Left renal cortex interstitium (tissue), 4 donors: ENCODE data around the gene MYCBP2. TPM values are rescaled to one million over a fixed set of nuclear protein-coding genes. Genes with fewer than 3 reads are reported as not detected.
A peak's percentile ranks its signal among the peaks of the same experiment; 100 is the strongest.
"Not testable (repeated sequence)": the region's sequence is repeated elsewhere in the genome, so short reads cannot be mapped to it uniquely, and the experiment has no call there.

ENCODE experiments used
- DNase-seq, 4 donors: peaks; one replicate each; pipeline ENCODE4 v3.0.0-alpha.2; 2013; ENCODE audit warnings: low read depth in 4 of 4, low spot score in 2 of 4, missing footprints in 1 of 4
- polyA plus RNA-seq, 4 donors: library from polyadenylated mRNA; unstranded; fragments of 120-200 nt; gene quantifications; one replicate each; pipeline ENCODE4 v1.2.1, GENCODE V29; 2013; ENCODE audit not compliant: insufficient read length in 4 of 4

The MYCBP2 gene
- polyA plus RNA-seq, 4 donors: 51.8 to 69.2 (median 66.6) TPM

DNA sequence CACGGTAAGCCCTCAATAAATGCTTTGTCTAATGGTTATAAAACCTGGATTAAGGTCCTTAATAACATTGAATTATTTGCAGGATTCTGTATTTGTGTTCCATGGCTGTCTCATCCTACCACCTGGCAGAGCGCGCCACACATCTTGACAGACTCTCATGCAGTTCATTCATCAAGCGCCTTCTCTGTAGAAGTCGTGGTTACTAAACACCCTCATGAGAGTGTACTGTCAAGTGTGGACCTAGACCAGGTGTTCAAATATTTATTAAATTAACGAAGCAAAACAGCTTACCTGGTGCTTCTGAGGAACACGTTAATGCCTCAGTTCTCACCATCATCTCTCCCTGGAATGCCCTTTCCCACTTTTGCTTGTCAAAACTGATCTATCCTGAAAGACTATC is 286.8 kb downstream of the MYCBP2 start:
- DNase-seq: no peak

DNA sequence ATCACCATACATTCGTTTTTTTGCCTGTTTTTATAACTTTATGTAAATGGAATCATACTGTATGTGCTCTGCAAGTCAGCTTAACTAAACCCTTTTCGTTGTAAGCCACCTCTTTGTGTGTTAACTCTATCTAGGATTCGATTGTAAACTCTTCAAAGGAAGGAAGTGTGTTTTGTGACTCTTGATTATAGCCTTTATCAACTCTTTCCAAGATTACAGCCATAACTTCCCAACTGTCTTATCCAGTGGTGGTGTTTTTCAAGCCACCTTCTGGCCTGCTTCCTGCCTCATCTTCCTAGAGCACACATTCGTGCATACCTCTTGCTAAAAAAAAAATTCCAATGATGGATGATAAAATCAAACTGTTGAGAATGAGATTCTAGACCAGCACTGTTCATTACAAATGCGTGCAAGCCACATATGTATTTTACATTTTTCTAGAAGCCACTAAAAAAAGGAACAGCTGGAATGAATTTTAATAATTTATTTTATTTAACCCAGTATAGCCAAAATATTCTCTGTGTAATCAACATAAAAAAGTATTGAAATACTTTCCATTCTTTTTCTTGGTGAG is 287.9 kb downstream of the MYCBP2 start:
- DNase-seq: no peak

DNA sequence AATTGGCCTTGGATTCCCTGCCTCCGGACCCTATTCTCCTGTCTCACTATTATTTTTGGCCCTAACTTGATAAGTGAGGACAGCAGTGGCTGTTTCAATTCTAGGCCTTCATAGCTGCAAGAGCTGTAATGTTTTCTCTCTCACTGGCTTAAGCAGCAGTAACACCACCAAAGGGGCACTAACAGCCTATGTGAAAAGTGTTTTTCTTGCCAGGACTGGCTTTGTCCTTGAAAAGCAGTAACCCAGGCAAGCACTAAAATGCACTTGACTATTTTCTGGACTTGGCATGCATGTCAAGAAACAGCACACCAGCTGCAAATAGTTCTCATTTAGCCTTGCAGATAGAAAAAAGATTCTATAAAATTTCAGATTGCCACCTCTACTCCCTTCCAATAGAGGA is 290.6 kb downstream of the MYCBP2 start:
- DNase-seq: no peak

DNA sequence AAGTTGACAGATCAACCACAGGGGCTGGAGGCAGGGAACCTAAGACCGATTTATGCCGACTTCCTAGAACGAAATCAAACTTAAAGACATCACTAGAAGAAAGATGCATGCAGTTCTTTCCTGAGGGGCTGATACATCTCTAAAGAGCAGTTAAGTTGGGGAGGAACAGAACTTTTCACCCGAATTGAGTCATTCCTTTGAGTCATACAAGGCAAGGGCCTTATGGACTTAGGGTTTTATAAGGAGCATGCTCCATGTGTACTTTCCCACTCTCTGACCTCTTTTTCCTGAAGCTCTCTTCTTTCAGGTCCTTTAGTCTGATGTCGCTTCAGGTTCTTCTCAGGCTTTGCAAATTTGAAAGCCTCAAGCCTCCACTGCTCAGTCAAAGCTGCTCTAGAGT is 292.0 kb downstream of the MYCBP2 start:
- no peak for DNase-seq

DNA sequence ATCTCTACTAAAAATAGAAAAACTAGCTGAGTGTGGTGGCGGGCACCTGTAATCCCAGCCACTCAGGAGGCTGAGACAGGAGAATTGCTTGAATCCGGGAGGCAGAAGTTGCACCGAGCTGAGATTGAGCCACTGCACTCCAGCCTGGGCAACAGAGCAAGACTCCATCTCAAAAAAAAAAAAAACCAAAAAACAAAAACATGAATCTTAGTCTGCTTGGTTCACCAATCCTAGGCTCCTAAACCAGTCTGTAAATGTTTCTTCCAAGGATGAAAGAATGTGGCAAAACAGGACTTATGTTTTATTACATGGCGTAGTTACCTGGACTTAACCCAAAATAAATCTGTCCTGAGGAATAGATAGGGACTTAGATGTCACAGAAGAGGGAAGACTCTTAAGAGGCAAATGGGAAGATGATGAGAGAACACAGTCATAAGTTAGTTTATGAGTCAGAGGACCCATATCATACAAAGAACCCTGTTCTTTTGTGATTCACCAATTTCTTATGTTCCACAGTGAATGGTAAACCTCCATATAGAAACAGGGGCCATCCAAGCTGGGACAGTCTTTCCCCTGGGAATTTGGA is 293.1 kb downstream of the MYCBP2 start:
- no peak for DNase-seq

DNA sequence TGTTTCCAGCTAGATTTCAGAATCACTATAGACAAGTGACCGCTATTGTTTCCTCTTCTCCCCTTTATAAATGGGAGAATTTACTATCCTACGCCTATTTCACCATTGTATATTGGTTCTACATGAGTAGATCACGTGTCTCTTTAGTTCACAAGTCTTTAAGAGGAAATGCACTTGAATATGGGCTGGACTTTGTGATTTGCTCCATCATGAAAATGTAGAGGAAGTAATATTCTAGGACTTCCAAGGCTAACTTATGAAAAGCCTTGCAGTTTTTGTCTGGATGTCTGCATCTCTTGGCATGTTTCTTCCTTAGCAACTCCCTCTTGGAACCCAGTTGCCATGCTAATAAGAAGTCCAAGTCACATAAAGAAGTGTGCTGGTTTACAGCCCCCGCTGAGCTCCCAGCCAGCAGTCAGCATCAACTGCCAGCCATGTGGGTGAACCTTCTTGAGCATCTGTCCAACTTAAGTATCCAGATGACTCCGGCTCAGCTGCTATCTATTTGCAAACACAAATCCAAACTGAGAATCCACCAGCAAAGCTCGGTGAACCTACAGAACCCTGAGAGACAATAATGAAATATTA is 295.1 kb downstream of the MYCBP2 start:
- no peak for DNase-seq

DNA sequence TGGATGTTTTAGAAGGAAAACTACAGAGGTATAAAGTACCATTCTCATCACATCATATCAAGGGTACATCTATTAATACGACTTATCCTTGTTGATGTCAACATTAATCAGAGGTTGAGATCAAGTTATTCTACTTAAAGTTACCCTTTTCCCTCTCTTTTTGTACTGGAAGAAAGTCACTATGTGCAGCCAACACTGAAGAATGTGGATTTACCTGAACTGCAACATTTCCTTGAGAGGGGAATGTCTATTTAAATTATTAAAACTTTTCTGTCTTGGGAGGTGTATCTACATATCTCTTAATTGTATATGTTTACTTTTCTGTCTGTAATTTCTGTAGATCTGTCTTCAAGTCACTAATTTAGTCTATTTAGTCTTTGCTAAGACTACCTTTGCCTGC is 297.5 kb downstream of the MYCBP2 start:
- no peak for DNase-seq

DNA sequence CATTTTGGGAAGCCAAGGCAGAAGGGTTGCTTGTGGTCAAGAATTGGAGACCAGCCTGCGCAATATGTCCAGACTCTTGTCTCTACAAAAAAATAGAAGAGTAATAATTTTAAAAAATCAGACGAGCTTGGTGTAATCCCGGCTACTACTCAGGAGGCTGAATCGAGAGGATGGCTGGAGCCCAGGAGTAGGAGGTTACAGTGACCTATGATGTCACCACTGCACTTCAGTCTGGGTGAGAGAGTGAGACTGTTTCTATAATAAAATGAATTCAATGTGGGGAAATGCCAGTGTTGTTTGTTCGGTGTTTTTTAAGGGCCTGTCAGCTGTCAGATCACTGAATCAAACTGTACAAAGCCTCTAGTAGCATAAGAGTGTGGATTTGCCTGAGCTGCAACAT is 298.7 kb downstream of the MYCBP2 start:
- DNase-seq: no peak

DNA sequence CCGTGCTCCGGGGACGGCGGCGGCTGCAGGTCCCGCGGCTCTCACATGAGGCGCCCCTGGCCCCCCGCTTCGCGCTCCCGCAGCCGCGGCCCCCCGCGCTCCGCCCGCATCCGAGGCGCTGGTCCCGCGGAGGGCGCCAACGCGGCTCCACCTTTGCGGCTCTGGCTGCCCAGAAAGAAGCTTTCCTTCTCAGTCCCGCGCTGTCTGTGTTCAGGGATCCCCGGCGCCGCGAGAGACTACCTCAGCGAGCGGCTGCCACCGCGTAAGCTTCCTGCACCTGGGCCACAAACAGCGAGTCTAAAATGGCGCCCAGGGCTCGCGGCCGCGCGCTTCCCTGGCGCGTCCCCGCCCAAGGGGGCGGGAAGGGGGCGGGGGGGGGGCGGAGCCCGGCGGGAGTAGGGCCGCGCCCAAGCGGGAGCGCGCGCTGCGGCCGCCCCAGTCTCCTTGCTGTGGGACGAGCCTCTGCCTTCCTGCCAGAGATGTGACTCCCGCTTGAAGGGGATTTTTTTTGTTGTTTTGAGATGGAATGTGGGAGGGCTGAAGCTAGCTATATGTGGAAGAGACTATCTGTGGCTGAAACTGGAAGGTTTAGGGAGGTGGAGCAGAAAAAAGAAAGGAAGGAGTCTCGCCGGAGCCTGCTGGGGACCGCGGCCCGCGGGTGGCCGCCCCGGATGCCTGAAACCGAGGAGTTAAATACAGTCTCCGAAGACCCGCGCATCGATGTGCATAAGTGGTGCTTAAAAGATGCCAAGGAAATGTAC is 299.9 kb downstream of the MYCBP2 start, which contains the start of gene FBXL3:
Gene FBXL3 (minus strand): TSS at position 299 of the 761 bp plus-strand sequence. CDS start 5,299 bp downstream, outside the sequence.
- DNase-seq: peak; percentile 73 to 82 (median 76)

DNA sequence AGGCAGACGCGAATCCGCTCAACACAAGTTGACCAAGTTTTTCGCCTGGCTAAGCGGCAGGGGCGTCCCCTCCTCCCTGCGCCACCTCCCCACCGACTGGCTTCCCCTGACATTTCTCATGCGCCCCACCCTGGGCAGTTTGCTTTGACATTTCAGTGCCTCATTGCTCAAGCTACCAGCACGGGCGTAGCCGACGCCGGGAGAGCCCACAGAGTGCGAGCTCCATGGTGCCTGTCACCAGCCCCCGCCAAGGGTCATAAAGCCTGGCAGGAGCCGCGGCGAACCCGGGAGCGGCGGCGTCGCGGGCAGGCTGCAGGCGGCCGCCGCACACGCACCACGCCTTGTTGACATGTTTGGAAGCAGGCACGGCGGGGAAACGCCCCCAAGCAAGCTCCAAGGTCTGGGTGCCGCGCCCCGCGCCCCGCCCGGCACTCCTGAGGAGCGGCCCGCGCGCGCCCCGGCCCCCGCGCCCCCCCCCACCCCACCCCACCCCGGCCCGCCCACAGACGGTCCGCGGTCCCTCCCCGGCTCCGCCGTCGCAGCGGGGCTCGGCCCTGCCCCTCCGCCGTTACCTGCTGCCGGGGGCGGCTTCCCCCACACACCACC is 300.5 kb downstream of the MYCBP2 start:
- peak in 3 of 4 donors; percentile 55 to 63 (median 62) for DNase-seq

DNA sequence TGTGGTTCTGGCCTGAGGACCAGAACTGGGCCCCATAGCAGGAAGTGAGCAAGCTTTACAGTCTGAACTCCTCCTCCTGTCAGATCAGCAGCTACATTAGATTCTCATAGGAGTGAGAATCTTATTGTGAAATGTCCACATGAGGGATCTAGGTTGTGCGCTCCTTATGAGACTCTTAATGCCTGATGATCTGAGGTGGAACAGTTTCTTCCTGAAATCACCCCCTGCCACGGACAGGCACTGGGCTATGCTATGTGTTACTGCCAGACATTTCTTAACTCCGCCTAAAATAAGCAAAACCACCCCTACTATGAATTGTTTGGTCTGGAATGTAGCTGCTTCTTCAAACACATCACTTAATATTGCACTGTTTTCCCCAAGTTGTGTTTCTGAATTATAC is 304.6 kb downstream of the MYCBP2 start:
- DNase-seq: no peak

DNA sequence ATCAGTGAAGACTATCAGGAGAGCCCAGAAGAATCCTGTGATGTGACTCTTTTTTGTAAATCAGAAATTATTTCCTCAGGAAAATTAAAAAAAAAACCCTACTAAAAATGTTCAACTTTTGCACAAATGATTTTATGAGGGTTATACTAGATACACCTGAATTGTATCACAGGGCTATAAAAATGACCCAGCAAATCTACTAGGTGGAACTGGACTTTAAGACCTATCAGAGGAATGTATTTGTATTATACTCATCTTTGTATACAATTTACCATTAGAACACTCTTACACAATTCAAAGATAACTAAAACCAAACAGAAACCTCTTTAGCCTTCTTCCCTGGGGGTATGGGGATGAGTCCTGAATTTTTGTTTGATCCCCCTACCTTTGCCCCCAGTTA is 307.1 kb downstream of the MYCBP2 start:
- DNase-seq: no peak

DNA sequence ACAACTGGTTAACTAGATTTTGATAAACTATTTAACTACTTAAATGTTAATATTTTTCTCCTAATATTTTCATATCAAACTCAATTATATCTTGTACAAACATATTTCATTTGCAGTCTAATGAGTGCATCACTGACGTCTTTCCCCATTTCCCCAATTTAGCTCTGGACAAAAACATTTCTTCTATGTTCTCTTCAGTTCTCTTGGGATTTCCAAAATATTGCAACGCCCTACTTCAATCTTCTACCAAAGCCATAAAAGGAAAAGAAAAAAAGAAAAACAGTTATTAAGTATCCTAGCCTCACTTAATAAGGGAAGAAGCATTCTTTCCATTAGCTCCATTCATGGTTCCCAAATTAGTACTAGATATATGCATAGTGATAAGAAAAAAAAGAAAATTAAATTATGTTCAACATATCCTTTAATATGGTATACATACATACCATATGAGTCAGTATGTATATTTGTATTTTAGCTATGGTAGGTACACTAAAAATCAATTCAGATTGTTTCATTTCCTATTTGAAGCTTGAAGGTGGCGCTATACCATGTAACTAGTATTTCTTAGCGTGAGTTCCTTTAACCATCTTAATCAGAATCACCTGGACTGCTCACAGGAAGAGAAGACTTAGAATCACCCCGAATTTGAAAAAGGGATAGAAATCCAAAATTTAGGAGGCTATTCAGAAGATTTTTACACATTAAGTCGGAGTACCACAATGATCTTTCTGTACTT is 309.8 kb downstream of the MYCBP2 start:
- DNase-seq: no peak

DNA sequence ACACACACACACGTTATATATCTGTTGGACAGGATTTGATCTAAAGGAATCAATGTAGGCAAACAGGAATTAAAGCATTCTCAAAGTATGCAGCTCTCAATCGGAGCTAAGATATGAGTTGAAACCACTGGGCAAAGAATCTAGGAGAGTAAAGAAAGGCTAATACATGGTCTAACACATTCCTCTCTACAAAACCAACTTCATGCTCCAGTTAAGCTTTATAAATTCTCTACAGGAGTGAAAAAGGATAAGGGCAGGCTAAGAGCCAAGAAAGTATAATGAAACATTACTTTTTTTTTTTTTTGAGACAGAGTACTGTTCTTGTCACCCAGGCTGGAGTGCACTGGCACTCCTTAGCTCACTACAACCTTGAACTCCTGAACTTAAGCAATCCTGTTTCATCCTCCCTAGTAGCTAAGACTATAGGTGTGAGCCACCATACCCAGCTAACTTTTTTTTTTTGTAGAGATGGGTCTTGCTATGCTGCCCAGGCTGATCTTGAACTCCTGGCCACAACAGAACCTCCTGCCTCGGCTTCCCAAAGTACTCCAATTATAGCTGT is 310.6 kb downstream of the MYCBP2 start:
- DNase-seq: no peak

DNA sequence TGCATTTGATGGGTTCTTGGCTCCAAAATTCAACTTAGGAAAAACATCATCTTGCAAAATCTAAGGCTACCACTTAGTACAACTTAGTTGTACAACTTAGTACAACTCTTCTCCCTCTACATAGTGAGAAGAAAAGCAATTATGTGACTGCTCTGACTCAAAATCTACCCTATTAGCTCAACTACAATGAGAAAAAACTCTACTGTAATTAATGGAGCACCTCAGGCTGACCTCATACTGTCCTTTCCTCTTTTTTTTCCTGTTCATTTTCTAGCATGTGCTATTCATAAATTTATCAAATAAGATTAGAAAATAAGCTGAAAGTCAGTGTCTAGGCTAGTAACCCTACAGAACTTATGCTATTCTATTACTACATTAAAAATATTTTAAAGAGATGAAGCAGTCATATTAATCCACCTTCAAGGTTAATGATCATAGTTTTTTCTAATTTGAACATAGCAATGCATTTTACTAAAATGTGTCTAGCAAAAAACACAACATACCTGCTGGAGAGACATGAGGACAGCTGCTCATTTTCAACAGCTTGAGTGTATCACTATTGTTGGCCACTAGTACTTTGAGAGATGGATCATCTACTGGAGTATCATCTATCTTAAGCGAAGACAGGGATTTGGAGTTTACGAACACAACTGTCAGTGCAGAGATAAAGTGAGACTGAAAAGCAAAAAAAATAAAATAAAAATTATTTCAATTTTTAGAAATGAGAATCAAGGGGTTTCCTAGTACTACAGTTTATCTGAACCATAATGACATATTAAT is 311.8 kb downstream of the MYCBP2 start:
- DNase-seq: no peak

DNA sequence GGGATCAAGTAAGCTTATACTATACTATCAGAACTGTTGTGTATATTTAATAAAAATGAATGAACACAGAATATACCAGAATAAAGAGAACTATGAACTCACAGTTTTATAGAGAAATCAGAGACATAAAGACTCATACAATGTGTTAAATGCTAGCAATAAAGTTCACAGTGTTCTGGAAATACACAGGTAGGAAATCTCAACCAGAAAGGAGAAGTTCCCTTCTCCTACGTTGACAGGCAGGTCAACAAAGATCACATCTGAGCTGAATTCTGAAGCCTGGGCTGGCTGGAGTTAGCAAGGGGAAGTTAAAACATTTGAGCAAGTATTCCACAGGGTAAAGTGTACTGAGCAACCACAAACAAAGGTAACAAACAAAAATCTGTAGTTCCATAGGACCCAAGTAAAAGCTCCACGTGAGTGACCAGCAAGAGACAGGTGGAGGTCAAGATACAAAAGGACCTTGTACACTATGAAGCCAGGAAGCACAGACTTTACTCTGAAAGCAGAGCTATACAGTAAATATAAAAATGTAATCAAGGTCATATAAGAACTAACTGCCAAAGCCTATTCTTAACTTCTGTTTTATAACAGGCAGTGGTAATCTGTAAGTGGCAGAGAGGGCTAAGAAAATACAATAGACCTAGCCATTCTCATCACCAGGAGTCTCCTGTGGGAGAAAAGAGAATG is 312.9 kb downstream of the MYCBP2 start:
- no peak for DNase-seq

DNA sequence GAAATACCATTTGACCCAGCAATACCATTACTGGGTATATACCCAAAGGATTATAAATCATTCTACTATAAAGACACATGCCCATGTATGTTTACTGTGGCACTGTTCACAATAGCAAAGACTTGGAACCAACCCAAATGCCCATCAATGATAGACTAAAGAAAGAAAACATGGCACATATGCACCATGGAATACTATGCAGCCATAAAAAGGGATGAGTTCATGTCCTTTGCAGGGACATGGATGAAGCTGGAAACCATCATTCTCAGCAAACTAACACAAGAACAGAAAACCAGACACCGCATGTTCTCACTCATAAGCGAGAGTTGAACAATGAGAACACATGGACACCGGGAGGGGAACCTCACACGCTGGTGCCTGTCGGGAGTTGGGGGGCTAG is 317.2 kb downstream of the MYCBP2 start:
- DNase-seq: not testable (repeated sequence)

DNA sequence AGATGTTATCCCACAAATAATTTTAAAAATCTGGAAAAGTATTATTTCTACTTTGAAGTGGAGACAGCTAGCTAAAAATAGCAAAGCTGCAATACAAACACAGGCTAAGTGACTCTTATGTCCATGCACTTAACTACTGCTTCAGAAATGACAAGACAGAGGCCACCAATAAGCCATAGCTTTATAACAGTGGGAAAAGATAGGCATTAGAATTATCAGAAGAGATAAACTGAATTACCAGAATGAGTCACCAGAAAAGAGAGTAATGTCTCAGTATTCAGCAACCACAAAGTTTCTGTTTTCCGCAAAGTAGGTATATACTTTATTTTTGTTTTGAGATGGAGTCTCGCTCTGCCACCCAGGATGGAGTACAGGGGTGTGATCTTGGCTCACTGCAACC is 317.9 kb downstream of the MYCBP2 start:
- DNase-seq: no peak

DNA sequence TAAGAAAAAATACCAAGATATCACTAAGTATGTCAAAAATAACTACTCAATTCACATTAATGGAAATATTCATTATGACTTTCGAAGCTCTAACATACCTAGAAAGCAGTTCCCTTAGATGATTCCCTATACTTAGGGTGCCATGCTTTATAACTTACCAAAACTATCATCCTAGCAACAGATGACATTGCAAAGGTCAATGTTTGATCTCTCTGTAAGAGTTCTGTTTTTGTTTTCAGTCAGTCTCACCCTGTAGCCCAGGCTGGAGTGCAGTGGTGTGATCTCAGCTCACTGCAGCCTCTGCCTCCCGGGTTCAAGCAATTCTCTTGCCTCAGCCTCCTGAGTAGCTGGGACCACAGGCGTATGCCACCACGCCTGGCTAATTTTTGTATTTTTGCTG is 318.6 kb downstream of the MYCBP2 start:
- DNase-seq: not testable (repeated sequence)
